ENCODE data around the gene FAM210B.
"Not testable (repeated sequence)": the region's sequence is repeated elsewhere in the genome, so short reads cannot be mapped to it uniquely, and the experiment has no call there.

Gene FAM210B

GRCh38 chr20:56358600-56359211 lies at the start of gene FAM210B:
Gene FAM210B, plus strand, starts transcription at chr20:56358974. Its CDS starts 32 bp downstream, at chr20:56359006.
- peak; percentile 91 for DNase-seq

- DNase-seq, result no peak
Observed at GRCh38 chr20:56316051-56316450, 42.7 kb upstream of the FAM210B start.

GRCh38 chr20:56316483-56316882 lies 42.3 kb upstream of the FAM210B start:
- DNase-seq, result no peak

GRCh38 chr20:56322681-56323080 lies 36.1 kb upstream of the FAM210B start:
- DNase-seq, result no peak

GRCh38 chr20:56323206-56323605 lies 35.6 kb upstream of the FAM210B start:
- DNase-seq, result no peak

GRCh38 chr20:56323656-56324055 lies 35.1 kb upstream of the FAM210B start:
- DNase-seq, result no peak

- no peak for DNase-seq
Observed at GRCh38 chr20:56324806-56325205, 34.0 kb upstream of the FAM210B start.

- peak; percentile 22 for DNase-seq
Observed at GRCh38 chr20:56328861-56329260, 29.9 kb upstream of the FAM210B start.

GRCh38 chr20:56336709-56337108 lies 22.1 kb upstream of the FAM210B start:
- DNase-seq, result not testable (repeated sequence)

- no peak for DNase-seq
Observed at GRCh38 chr20:56342783-56343182, 16.0 kb upstream of the FAM210B start.

GRCh38 chr20:56343861-56344381 lies 14.9 kb upstream of the FAM210B start:
- peak; percentile 54 for DNase-seq

GRCh38 chr20:56345911-56346310 lies 12.9 kb upstream of the FAM210B start:
- DNase-seq, result no peak

GRCh38 chr20:56347628-56348304 lies 11.0 kb upstream of the FAM210B start:
- no peak for DNase-seq

GRCh38 chr20:56348305-56348693 lies 10.5 kb upstream of the FAM210B start:
- no peak for DNase-seq

GRCh38 chr20:56348746-56349145 lies 10.0 kb upstream of the FAM210B start:
- no peak for DNase-seq

GRCh38 chr20:56350842-56351241 lies 7.9 kb upstream of the FAM210B start:
- no peak for DNase-seq

- no peak for DNase-seq
Observed at GRCh38 chr20:56352345-56353055, 6.3 kb upstream of the FAM210B start.

GRCh38 chr20:56353356-56353755 lies 5.4 kb upstream of the FAM210B start:
- DNase-seq, result no peak

- DNase-seq, result no peak
Observed at GRCh38 chr20:56358070-56358469, 704 bp upstream of the FAM210B start.

GRCh38 chr20:56359212-56360132 lies 698 bp downstream of the FAM210B start:
- DNase-seq, result peak; percentile 64

- peak; percentile 41 for DNase-seq
Observed at GRCh38 chr20:56360133-56360907, 1.5 kb downstream of the FAM210B start.

GRCh38 chr20:56360908-56361205 lies 2.1 kb downstream of the FAM210B start:
- DNase-seq, result no peak

Measured in hematopoietic multipotent progenitor cell treated with erythropoietin and hydrocortisone succinate and interleukin-3 and kit ligand, for 8 days (in vitro differentiated cells).